DND-41 (cell line): ENCODE results near the gene MTERF2.

ENCODE experiments used
- ATAC-seq: fragments of 200-7000 bp; cut with Tn5 transposase; 3 replicates; pipeline ENCODE4 v1.9.1; 2021; ENCODE audit warnings: low read depth; ENCODE audit not compliant: insufficient read depth
- DNase-seq: peaks from one replicate; pipeline ENCODE4 v3.0.0-alpha.2; 2020
- H2AFZ ChIP-seq: 2 replicates; pipeline ENCODE4 v1.6.0; 2012; ENCODE audit warnings: low read depth, low read length
- H3K27ac ChIP-seq: 2 replicates; pipeline ENCODE4 v1.5.1; 2012; ENCODE audit warnings: low read length, inconsistent platforms
- H3K27me3 ChIP-seq: fragments of 200-600 bp; sonication (generic); 2 replicates; pipeline ENCODE4 v1.6.0; 2012; ENCODE audit warnings: low read length, mild to moderate bottlenecking, inconsistent platforms; ENCODE audit not compliant: insufficient read depth, poor library complexity
- H3K36me3 ChIP-seq: 2 replicates; pipeline ENCODE4 v1.5.1; 2012; ENCODE audit warnings: low read length, inconsistent platforms; ENCODE audit not compliant: insufficient read depth
- H3K4me1 ChIP-seq: 2 replicates; pipeline ENCODE4 v1.5.1; 2012; ENCODE audit warnings: mild to moderate bottlenecking, low read length; ENCODE audit not compliant: insufficient read depth
- H3K4me2 ChIP-seq: 2 replicates; pipeline ENCODE4 v1.6.0; 2012; ENCODE audit warnings: mild to moderate bottlenecking, moderate library complexity, low read length, inconsistent platforms; ENCODE audit not compliant: insufficient read depth
- H3K4me3 ChIP-seq, 2 experiments: fragments of 200-600 bp in 1 of 2; shearing (Covaris generic) in 1 of 2; 2 replicates each; pipeline ENCODE4 v1.5.1; 2012 to 2016; ENCODE audit warnings: inconsistent platforms in 2 of 2, low read length in 2 of 2, mild to moderate bottlenecking in 2 of 2, low read depth in 1 of 2, moderate library complexity in 1 of 2
- H3K79me2 ChIP-seq: 2 replicates; pipeline ENCODE4 v1.6.0; 2012; ENCODE audit warnings: low read length, inconsistent platforms; ENCODE audit not compliant: insufficient read depth
- H3K9ac ChIP-seq: 2 replicates; pipeline ENCODE4 v1.6.0; 2012; ENCODE audit warnings: low read depth, mild to moderate bottlenecking, inconsistent platforms, low read length, moderate library complexity
- H3K9me3 ChIP-seq: 2 replicates; pipeline ENCODE4 v1.5.1; 2012; ENCODE audit warnings: low read length, moderate library complexity, mild to moderate bottlenecking, inconsistent platforms; ENCODE audit not compliant: insufficient read depth, severe bottlenecking
- H4K20me1 ChIP-seq: 2 replicates; pipeline ENCODE4 v1.6.0; 2012; ENCODE audit warnings: low read length; ENCODE audit not compliant: insufficient read depth
- CTCF ChIP-seq: IDR thresholded peaks from 2 replicates; pipeline ENCODE4 v1.5.1; 2012; ENCODE audit warnings: borderline replicate concordance, low read length, moderate library complexity, mild to moderate bottlenecking; ENCODE audit not compliant: poor library complexity, severe bottlenecking; ENCODE audit errors: extremely low read depth
- EZH2 ChIP-seq: IDR thresholded peaks from 3 replicates; pipeline ENCODE4 v1.6.1; 2012; ENCODE audit warnings: borderline replicate concordance, low read depth, mild to moderate bottlenecking, moderate library complexity, low read length, inconsistent platforms; ENCODE audit not compliant: severe bottlenecking

MTERF2 gene

GRCh38 chr12:106978035-106978800, 8.7 kb downstream of the MTERF2 start:
- H3K9ac ChIP-seq, result no peak overlapping the region

DNA sequence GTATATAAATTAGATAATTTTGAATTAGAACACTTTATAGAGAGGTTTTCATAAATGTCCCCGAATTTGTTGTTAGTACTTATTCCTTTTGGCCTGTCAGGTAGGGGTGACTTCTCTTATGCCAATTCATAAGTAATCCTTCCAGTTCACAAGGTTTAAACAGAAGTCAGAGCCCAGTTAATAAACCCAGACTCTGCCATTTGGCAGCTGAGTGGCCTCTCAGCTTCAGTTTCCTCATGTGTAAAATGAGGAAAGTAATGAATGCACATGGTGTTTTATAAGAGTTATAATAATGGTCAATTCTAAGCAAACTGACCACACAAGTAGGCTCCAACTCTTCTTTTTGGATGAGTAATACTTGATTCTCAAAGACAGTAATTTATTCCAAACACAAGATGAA, 10.3 kb downstream of the MTERF2 start:
- Histone ChIP-seq H3K27ac (no peak overlapping the region), H2AFZ (no peak overlapping the region), H3K36me3 (peaks cover 19% of the 10 kb centered on the region; the same call in 1 of the 2 replicates), H3K79me2 (no peaks in the 10 kb centered on the region), H3K4me3 (no peak overlapping the region), H3K4me1 (no peaks in the 10 kb centered on the region), H4K20me1 (no peaks in the 10 kb centered on the region), H3K27me3 (no peaks in the 10 kb centered on the region), H3K9ac (no peak overlapping the region), H3K4me2 (no peak overlapping the region), H3K9me3 (no peaks in the 10 kb centered on the region)
- TF ChIP-seq CTCF (no peak), EZH2 (no peak)
- DNase-seq, result no peak
- no peak for ATAC-seq

More at GRCh38 chr12:106978035-106978800, 8.7 kb downstream of the MTERF2 start:
- H3K9me3 ChIP-seq, result no peaks in the 10 kb centered on the region
- no peak overlapping the region for H3K27ac ChIP-seq
- ATAC-seq, result no peak
- DNase-seq, result no peak
- H3K36me3 ChIP-seq, result peaks cover 11% of the 10 kb centered on the region; the same call in 1 of the 2 replicates
- no peak overlapping the region for H2AFZ ChIP-seq
- no peak overlapping the region for H3K4me3 ChIP-seq
- H3K79me2 ChIP-seq, result no peaks in the 10 kb centered on the region
- H3K4me1 ChIP-seq, result no peaks in the 10 kb centered on the region
- H3K27me3 ChIP-seq, result no peaks in the 10 kb centered on the region
- TF ChIP-seq CTCF (no peak), EZH2 (no peak)
- H4K20me1 ChIP-seq, result no peaks in the 10 kb centered on the region
- H3K4me2 ChIP-seq, result no peak overlapping the region

GRCh38 chr12:106975993-106976658, 10.8 kb downstream of the MTERF2 start:
- Histone ChIP-seq H3K27ac (no peak overlapping the region), H3K4me3 (no peak overlapping the region), H2AFZ (no peak overlapping the region), H3K79me2 (no peaks in the 10 kb centered on the region), H3K4me1 (no peaks in the 10 kb centered on the region), H3K9ac (no peak overlapping the region), H4K20me1 (0 out of 2 replicates have a peak, but pooled peaks cover under 1% of the 10 kb centered on the region), H3K9me3 (no peaks in the 10 kb centered on the region), H3K36me3 (peaks cover 24% of the 10 kb centered on the region), H3K27me3 (no peaks in the 10 kb centered on the region), H3K4me2 (no peak overlapping the region)
- DNase-seq (no peak), ATAC-seq (no peak)
- TF ChIP-seq EZH2, result no peak
- no peak for TF ChIP-seq CTCF
